K562 (cell line): ENCODE data around the gene PYGB. TPM values are rescaled to one million over a fixed set of nuclear protein-coding genes. Genes with fewer than 3 reads are reported as not detected.

Experiments used
- ARHGAP35 ChIP-seq: fragments of 450-650 bp; IDR thresholded peaks from 2 replicates; pipeline ENCODE4 v1.6.1; 2018; ENCODE audit not compliant: partially characterized antibody
- BCL6 ChIP-seq: fragments of 250-450 bp; sonication (Bioruptor Pico); IDR thresholded peaks from 2 replicates; pipeline ENCODE4 v1.4.0; 2020
- FOS ChIP-seq: IDR thresholded peaks from 3 replicates; pipeline ENCODE4 v1.6.1; 2011; ENCODE audit not compliant: insufficient read length; ENCODE audit errors: extremely low read depth
- GTF2F1 ChIP-seq: IDR thresholded peaks from 2 replicates; pipeline ENCODE4 v1.6.1; 2011; ENCODE audit warnings: low read depth, low read length, improper control_type of control experiment
- HNRNPH1 ChIP-seq: fragments of 200-400 bp; formaldehyde crosslinking; optimal IDR thresholded peaks from 2 replicates; pipeline ENCODE3; 2017; ENCODE audit warnings: low read depth, mild to moderate bottlenecking, low read length, moderate library complexity
- IFI16 ChIP-seq: fragments of 250-450 bp; sonication (Bioruptor Pico); IDR thresholded peaks from 2 replicates; pipeline ENCODE4 v2.1.2; 2022; ENCODE audit warnings: mild to moderate bottlenecking, inconsistent platforms
- ILF3 ChIP-seq: fragments of 450-650 bp; IDR thresholded peaks from 2 replicates; pipeline ENCODE4 v1.6.1; 2018; ENCODE audit warnings: antibody characterized with exemption, mild to moderate bottlenecking, moderate library complexity, borderline replicate concordance
- JUNB ChIP-seq: fragments of 450-650 bp; formaldehyde crosslinking; conservative IDR thresholded peaks from 2 replicates; pipeline ENCODE4 v1.4.0; 2020; ENCODE audit warnings: mild to moderate bottlenecking
- KLF16 ChIP-seq: IDR thresholded peaks from 2 replicates; pipeline ENCODE4 v1.6.1; 2016; ENCODE audit warnings: antibody characterized with exemption
- MYBL2 ChIP-seq, 2 experiments: fragments of 450-650 bp in 1 of 2; sonication (generic) in 1 of 2; formaldehyde crosslinking in 1 of 2; IDR thresholded peaks; 2 replicates each; pipeline versions ENCODE4 v1.6.1 to v1.8.1; 2017 to 2022; ENCODE audit warnings: borderline replicate concordance in 1 of 2, inconsistent platforms in 1 of 2, low read depth in 1 of 2, mild to moderate bottlenecking in 1 of 2, missing genetic modification reagents in 1 of 2, moderate library complexity in 1 of 2
- NR4A1 ChIP-seq, 2 experiments: fragments of 250-450 bp in 1 of 2; fragments of 450-650 bp in 1 of 2; sonication (Bioruptor Pico) in 1 of 2; IDR thresholded peaks; 2 replicates each; pipeline versions ENCODE4 v1.4.0 to v1.6.1; 2016 to 2020; ENCODE audit warnings: mild to moderate bottlenecking in 2 of 2, missing compliant biosample characterization in 1 of 2, missing genetic modification characterization in 1 of 2, moderate library complexity in 1 of 2
- PHB2 ChIP-seq: fragments of 450-650 bp; IDR thresholded peaks from 2 replicates; pipeline ENCODE4 v1.6.1; 2017; ENCODE audit warnings: low read depth
- PURB ChIP-seq: sonication (generic); formaldehyde crosslinking; IDR thresholded peaks from 2 replicates; pipeline ENCODE4 v1.9.0; 2021; ENCODE audit warnings: low read depth, mild to moderate bottlenecking, missing genetic modification reagents
- TGIF2 ChIP-seq: sonication (generic); formaldehyde crosslinking; IDR thresholded peaks from 2 replicates; pipeline ENCODE4 v1.8.1; 2022; ENCODE audit warnings: mild to moderate bottlenecking, missing genetic modification reagents, moderate library complexity
- ZNF212 ChIP-seq: fragments of 450-650 bp; formaldehyde crosslinking; IDR thresholded peaks from 2 replicates; pipeline ENCODE4 v1.4.0; 2020; ENCODE audit warnings: mild to moderate bottlenecking
- ZNF445 ChIP-seq: fragments of 250-450 bp; sonication (Bioruptor Pico); IDR thresholded peaks from 2 replicates; pipeline ENCODE4 v1.4.0; 2020; ENCODE audit warnings: low read depth, mild to moderate bottlenecking, moderate library complexity
- polyA plus RNA-seq, 8 experiments: library from polyadenylated mRNA; depleted of rRNA in 4 of 8; stranded (reverse) in 5 of 8; unstranded in 3 of 8; fragments of >200 nt; fragmentation: Nextera tagmentation in 2 of 8; fragmentation: Illumina TruSeq in 1 of 8; extraction: Ambion mirVana in 2 of 8; extraction: Trizol in 1 of 8; gene quantifications; 2 replicates each; pipeline versions ENCODE4 v1.2.1 to v1.2.3, GENCODE V29; 2011 to 2014; ENCODE audit warnings: inconsistent platforms in 1 of 8, missing spikeins in 1 of 8
- total RNA-seq, 7 experiments: library from RNA; depleted of rRNA in 6 of 7; stranded (reverse); fragments of >200 nt in 6 of 7; fragmentation: Illumina TruSeq in 2 of 7; extraction: Trizol in 2 of 7; gene quantifications; 2 replicates each; pipeline versions ENCODE4 v1.2.1 to v1.2.3, GENCODE V29; 2011 to 2021; ENCODE audit warnings: low replicate concordance in 1 of 7
- TF ChIP-seq, protein P1 (sequence below): sonication (generic); formaldehyde crosslinking; IDR thresholded peaks from 2 replicates; pipeline ENCODE4 v1.8.1; 2023; ENCODE audit warnings: mild to moderate bottlenecking, missing genetic modification reagents, moderate library complexity
- TF ChIP-seq, protein P2 (sequence below): IDR thresholded peaks from 2 replicates; pipeline ENCODE4 v1.6.1; 2011; ENCODE audit warnings: borderline replicate concordance, low read depth, mild to moderate bottlenecking, moderate library complexity, low read length; ENCODE audit not compliant: insufficient read depth, poor library complexity, severe bottlenecking
- TF ChIP-seq, protein P3 (sequence below): sonication (generic); formaldehyde crosslinking; IDR thresholded peaks from 2 replicates; pipeline ENCODE4 v1.8.0; 2022; ENCODE audit warnings: missing genetic modification reagents, mild to moderate bottlenecking, borderline replicate concordance
- TF ChIP-seq, protein P4 (sequence below): fragments of 450-650 bp; IDR thresholded peaks from 2 replicates; pipeline ENCODE4 v1.6.1; 2016; ENCODE audit warnings: borderline replicate concordance

The PYGB gene
- total and polyA plus RNA-seq, 9 of the 15 experiments (the other 6 are each of a cell fraction or from before 2014, with no cell fraction given) = 0.34 to 18.0 (median 9.8) TPM

DNA sequence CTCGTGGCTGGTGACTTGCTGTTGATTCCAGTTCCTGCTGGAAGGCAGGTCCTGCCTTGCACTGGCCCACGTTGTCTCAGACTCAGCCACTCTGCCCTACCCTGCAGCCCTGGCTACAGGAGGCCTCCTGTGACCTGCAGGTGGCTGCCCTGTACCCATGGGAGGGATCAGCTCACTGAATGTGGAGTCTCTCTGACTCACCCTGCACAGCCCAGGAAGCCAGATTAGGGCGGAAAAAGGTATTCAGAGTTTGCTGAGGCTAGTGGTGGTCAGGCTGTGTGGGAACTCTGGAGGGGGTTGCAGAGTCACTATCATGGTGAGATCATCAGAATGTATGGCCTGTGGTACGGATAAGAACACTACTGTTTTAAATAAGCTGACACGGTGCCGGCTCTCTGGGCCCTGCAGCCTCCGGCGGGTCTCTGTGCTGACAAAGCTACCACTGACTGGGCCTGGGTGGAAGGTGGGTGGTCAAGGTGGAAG is 24.7 kb upstream of the PYGB start (continued):
- TF ChIP-seq HNRNPH1 (no peak), ILF3 (no peak), MYBL2 (IDR thresholded peaks at IDR 0.05; ENCODE audit: low read depth) (no peak), MYBL2 (CRISPR knock-in tag; IDR thresholded peaks at IDR 0.05; ENCODE audit: borderline replicate concordance) (no peak), ZNF445 (no peak), PURB (no peak), ARHGAP35 (no peak), NR4A1 (CRISPR knock-in tag; IDR thresholded peaks at IDR 0.05) (no peak), NR4A1 (tag; IDR thresholded peaks at IDR 0.05) (no peak), PHB2 (no peak), GTF2F1 (no peak), FOS (peak; percentile 34), KLF16 (no peak), IFI16 (CRISPR knock-in tag) (no peak), BCL6 (CRISPR knock-in tag) (no peak), JUNB (CRISPR knock-in tag) (no peak), ZNF212 (CRISPR knock-in tag) (no peak), TGIF2 (CRISPR knock-in tag) (no peak)
- TF ChIP-seq, protein P1, sequence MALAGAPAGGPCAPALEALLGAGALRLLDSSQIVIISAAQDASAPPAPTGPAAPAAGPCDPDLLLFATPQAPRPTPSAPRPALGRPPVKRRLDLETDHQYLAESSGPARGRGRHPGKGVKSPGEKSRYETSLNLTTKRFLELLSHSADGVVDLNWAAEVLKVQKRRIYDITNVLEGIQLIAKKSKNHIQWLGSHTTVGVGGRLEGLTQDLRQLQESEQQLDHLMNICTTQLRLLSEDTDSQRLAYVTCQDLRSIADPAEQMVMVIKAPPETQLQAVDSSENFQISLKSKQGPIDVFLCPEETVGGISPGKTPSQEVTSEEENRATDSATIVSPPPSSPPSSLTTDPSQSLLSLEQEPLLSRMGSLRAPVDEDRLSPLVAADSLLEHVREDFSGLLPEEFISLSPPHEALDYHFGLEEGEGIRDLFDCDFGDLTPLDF (CRISPR knock-in tag) = no peak
- TF ChIP-seq, protein P2, sequence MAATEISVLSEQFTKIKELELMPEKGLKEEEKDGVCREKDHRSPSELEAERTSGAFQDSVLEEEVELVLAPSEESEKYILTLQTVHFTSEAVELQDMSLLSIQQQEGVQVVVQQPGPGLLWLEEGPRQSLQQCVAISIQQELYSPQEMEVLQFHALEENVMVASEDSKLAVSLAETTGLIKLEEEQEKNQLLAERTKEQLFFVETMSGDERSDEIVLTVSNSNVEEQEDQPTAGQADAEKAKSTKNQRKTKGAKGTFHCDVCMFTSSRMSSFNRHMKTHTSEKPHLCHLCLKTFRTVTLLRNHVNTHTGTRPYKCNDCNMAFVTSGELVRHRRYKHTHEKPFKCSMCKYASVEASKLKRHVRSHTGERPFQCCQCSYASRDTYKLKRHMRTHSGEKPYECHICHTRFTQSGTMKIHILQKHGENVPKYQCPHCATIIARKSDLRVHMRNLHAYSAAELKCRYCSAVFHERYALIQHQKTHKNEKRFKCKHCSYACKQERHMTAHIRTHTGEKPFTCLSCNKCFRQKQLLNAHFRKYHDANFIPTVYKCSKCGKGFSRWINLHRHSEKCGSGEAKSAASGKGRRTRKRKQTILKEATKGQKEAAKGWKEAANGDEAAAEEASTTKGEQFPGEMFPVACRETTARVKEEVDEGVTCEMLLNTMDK = no peak
- TF ChIP-seq, protein P3, sequence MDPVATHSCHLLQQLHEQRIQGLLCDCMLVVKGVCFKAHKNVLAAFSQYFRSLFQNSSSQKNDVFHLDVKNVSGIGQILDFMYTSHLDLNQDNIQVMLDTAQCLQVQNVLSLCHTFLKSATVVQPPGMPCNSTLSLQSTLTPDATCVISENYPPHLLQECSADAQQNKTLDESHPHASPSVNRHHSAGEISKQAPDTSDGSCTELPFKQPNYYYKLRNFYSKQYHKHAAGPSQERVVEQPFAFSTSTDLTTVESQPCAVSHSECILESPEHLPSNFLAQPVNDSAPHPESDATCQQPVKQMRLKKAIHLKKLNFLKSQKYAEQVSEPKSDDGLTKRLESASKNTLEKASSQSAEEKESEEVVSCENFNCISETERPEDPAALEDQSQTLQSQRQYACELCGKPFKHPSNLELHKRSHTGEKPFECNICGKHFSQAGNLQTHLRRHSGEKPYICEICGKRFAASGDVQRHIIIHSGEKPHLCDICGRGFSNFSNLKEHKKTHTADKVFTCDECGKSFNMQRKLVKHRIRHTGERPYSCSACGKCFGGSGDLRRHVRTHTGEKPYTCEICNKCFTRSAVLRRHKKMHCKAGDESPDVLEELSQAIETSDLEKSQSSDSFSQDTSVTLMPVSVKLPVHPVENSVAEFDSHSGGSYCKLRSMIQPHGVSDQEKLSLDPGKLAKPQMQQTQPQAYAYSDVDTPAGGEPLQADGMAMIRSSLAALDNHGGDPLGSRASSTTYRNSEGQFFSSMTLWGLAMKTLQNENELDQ (CRISPR knock-in tag) = no peak
- TF ChIP-seq, protein P4, sequence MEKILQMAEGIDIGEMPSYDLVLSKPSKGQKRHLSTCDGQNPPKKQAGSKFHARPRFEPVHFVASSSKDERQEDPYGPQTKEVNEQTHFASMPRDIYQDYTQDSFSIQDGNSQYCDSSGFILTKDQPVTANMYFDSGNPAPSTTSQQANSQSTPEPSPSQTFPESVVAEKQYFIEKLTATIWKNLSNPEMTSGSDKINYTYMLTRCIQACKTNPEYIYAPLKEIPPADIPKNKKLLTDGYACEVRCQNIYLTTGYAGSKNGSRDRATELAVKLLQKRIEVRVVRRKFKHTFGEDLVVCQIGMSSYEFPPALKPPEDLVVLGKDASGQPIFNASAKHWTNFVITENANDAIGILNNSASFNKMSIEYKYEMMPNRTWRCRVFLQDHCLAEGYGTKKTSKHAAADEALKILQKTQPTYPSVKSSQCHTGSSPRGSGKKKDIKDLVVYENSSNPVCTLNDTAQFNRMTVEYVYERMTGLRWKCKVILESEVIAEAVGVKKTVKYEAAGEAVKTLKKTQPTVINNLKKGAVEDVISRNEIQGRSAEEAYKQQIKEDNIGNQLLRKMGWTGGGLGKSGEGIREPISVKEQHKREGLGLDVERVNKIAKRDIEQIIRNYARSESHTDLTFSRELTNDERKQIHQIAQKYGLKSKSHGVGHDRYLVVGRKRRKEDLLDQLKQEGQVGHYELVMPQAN = no peak
